ENCODE data around the gene DAZAP1.

- TF ChIP-seq CTCF (optimal IDR thresholded peaks at IDR 0.05 in 1 of 3, IDR thresholded peaks at IDR 0.05 in 1 of 3, conservative IDR thresholded peaks at IDR 0.05 in 1 of 3; ENCODE audit: extremely low read depth in 1 of 3, insufficient read depth in 2 of 3, low read length in 3 of 3): no peak
- no peak for TF ChIP-seq EZH2 (IDR thresholded peaks at IDR 0.05; ENCODE audit: low read length)
These were observed 25.1 kb downstream of the DAZAP1 start for GRCh38 chr19:1432507-1432887.

All from keratinocyte (primary cell).